GM18498 (cell line): ENCODE measurements around the gene DIS3L2.
"Not testable (repeated sequence)": the region's sequence is repeated elsewhere in the genome, so short reads cannot be mapped to it uniquely, and the experiment has no call there.

Experiments
- ATAC-seq: cut with Tn5 transposase; IDR thresholded peaks from one replicate; pipeline ENCODE4 v1.9.1; 2021; ENCODE audit warnings: mild to moderate bottlenecking, moderate library complexity; ENCODE audit not compliant: unreplicated experiment

Gene DIS3L2

GRCh38 chr2:232363064-232363783 is 401.7 kb downstream of the DIS3L2 start:
- not testable (repeated sequence) for ATAC-seq

DNA sequence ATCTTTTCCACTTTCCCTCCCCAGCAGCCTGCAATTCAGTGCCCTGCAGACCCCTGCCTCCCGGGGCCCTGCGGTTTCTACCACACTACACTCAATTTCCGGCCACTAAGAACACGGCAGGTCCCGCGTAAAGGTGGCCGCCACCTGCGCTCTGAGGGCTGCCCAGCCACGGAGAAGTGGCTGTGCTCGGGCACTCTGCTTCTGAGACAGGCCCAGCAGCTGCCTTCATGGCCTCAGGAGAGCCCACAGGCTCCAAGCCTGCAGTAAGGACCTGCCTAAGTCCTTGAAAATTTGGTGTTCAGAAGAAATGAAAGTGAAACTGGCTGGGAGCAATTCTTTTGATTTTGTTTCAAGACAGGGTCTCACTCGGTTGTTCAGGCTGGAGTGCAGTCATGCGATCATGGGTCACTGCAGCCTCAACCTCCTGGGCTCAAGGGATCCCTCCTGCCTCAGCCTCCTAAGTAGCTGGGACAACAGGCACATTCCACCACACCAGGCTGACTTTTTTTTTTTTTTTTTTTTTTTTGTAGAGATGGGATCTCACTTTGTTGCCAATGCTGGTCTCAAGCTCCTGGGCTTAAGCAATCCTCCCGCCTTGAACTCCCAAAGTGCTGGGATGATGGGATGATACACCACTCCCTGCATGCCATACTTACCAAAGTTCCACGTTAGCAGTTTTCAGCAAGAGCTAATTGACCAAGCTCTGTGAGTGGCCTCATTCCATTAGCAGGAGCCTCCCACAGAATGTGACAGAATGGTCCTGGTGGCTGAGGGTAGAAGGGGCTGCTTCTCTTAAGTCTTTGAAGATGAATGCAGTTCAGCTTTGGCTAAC is 402.5 kb downstream of the DIS3L2 start:
- ATAC-seq: no peak

GRCh38 chr2:232364806-232365594 is 403.5 kb downstream of the DIS3L2 start:
- not testable (repeated sequence) for ATAC-seq

DNA sequence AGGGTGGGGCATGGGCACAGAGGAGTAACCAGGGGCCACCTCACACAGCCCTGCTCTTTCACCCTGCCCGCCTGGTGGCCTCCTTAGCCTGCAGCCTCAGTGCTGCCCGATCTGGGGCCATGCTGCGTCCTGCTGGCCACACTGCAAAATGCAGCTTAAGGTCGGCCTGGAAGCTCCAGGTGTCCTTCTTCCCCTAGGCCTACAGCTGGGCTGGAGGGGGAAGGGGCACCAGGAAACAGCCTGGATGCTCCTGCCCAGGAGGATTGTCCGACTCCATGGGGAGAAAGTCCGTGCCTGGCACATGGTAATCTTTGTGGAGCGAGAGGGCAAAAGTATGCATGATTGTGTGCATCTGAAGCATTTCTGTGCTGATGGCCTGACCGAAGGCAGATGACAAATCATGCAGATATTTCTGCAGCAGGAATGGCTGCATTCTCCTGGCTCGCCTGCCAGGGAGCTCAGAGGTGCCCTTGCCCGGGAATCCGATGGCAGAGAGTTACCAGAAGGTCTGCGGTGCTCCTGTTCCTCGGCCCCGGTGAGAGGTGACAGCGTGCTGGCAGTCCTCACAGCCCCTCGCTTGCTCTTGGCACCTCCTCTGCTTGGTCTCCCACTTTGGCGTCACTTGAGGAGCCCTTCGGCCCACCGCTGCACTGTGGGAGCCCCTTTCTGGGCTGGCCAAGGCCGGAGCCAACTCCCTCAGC is 404.3 kb downstream of the DIS3L2 start:
- ATAC-seq: no peak

DNA sequence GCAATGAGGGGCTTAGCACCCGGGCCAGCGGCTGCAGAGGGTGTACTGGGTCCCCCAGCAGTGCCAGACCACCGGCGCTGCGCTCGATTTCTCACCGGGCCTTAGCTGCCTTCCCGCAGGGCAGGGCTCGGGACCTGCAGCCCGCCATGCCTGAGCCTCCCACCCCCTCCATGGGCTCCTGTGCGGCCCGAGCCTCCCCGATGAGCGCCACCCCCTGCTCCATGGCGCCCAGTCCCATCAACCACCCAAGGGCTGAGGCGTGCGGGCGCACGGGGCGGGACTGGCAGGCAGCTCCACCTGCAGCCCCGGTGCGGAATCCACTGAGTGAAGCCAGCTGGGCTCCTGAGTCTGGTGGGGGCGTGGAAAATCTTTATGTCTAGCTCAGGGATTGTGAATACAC is 404.9 kb downstream of the DIS3L2 start:
- ATAC-seq: not testable (repeated sequence)

- no peak for ATAC-seq
Observed at GRCh38 chr2:232367016-232367415, 405.5 kb downstream of the DIS3L2 start.

GRCh38 chr2:232367591-232368233 is 406.2 kb downstream of the DIS3L2 start:
- ATAC-seq: no peak

DNA sequence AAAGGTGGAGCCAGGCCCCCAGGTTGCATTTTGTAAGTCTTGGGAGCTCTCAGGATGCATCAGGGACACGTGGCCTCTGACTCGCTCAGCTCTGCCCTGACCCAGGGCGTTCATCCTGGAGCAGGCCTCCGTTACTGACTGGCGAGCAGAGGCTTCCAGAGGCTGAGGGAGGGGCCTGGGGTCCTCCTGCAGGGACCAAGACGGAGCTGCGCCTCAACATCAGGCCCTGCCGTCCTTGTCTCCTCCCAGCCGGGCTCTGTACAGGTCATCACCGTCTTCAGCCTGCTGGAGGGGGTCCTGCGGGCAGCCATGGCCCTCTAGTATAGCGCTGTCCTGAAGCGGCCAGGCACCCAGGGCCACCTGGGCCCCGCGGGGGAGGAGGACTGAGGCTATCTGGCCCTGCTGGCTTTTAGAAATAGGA is 406.8 kb downstream of the DIS3L2 start:
- ATAC-seq: no peak

- no peak for ATAC-seq
Observed at GRCh38 chr2:232369126-232369951, 407.8 kb downstream of the DIS3L2 start.

DNA sequence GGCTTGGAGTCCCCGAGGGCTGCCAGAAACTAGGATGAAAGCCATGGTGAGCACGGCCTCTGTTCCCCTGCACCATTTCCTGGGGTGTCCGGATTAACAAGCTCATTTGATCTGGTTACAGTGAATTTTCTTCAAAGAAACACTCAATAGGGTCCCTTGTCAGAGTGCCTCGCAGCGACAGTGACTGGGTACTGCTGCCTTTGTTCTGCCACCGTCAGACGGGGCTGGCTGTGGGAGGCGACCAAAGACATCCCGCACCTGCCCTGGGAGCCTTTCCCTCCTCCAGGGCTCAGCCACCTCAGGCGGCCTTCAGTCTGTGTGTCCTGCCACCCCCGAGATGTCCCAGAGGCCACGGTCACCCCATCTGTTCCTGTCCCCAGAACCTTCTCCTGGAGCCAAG is 408.5 kb downstream of the DIS3L2 start:
- not testable (repeated sequence) for ATAC-seq

- no peak for ATAC-seq
Observed at GRCh38 chr2:232372231-232373208, 411.0 kb downstream of the DIS3L2 start.

- no peak for ATAC-seq
Observed at GRCh38 chr2:232374356-232374755, 412.8 kb downstream of the DIS3L2 start.

- no peak for ATAC-seq
Observed at GRCh38 chr2:232375164-232375563, 413.7 kb downstream of the DIS3L2 start.

- no peak for ATAC-seq
Observed at GRCh38 chr2:232376260-232376659, 414.7 kb downstream of the DIS3L2 start.

DNA sequence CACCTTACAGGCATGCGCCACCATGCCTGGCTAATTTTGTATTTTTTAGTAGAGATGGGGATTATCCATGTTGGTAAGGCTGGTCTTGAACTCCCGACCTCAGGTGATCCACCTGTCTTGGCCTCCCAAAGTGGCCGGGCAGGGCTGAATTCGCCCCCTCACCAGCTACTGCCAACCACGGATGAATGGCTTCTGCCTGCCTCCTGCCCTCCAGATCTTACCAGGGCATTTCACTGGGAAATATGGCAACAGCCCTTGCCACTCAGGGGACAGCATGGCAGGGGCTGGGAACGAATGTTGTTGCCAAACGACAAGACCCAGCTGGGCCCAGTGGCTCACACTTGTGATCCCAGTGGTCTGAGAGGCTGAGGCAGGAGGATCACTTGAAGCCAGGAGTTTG is 415.2 kb downstream of the DIS3L2 start:
- no peak for ATAC-seq

GRCh38 chr2:232377319-232377718 is 415.8 kb downstream of the DIS3L2 start:
- ATAC-seq: no peak

DNA sequence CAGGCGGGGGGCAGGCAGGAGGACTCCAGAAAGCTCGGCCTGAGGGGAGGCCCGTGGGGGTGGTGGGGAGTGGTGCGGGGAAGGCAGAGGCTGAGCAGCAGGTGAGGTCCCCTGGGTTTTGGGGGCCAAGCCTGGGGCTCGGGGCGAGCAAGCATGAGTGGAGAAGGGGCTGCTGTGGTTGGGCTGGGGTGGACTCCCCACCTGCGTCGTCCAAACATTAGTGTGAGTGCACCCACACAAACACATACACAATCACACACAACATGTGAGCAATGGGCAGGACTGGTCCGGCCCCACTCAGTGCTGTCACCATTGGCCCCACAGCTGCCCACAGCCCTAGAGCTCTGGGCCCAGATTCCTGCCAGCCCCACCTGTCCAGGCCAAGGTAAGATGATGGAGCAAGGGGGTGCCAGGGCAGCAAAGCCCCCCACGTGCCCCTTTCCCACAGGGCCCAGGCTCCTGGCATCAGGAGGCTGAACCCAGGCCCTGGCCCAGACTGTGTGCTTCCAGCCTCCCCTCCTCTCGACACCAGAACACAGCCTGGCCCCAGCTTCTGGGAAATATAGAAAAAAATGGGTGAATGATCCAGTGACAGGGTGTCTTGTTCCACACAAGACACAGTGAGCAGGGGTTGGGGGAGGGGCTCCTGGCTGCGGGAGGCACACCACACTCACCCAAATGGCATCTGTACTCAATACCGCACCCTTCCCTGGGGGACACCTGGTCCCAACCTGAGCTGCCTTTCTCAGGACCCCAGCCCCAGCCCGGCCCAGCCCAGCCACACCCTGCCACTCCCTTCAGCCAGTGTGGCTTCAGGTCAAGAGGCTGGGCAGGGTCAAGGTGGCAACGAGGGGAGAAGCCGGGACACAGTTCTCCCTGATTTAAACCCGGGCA is 416.6 kb downstream of the DIS3L2 start:
- no peak for ATAC-seq
